Activated B cell treated with CpG ODN at 0.5 μM for 24 hours (primary cell): ENCODE data around the gene RTN3. TPM values are rescaled to one million over a fixed set of nuclear protein-coding genes. Genes with fewer than 3 reads are reported as not detected.

Experiments used
- ATAC-seq: fragments of 200-7000 bp; cut with Tn5 transposase; one replicate; pipeline ENCODE4 v1.10.0; 2021; ENCODE audit warnings: low read depth, mild to moderate bottlenecking, moderate library complexity
- CTCF ChIA-PET: fragments of 350-600 bp; sonication (Branson Sonifier 250); formaldehyde crosslinking; loops from one replicate; lab custom pipeline; 2021; ENCODE audit warnings: antibody characterized with exemption; lab: Charles Lee
- POLR2A ChIA-PET: fragments of 350-600 bp; sonication (Branson Sonifier 250); formaldehyde crosslinking; loops from one replicate; lab custom pipeline; 2021; ENCODE audit warnings: antibody characterized with exemption; lab: Charles Lee
- DNase-seq: peaks from one replicate; pipeline ENCODE4 v3.0.0; 2022
- H3K27ac Mint-ChIP-seq: one replicate; pipeline ENCODE4 v1.8.0; 2020; ENCODE audit warnings: mixed read lengths
- H3K27me3 Mint-ChIP-seq: one replicate; pipeline ENCODE4 v1.8.0; 2021; ENCODE audit warnings: mixed read lengths
- H3K36me3 Mint-ChIP-seq: one replicate; pipeline ENCODE4 v1.8.0; 2021; ENCODE audit warnings: low read depth, mixed read lengths
- H3K4me1 Mint-ChIP-seq: one replicate; pipeline ENCODE4 v1.8.0; 2021; ENCODE audit warnings: mixed read lengths
- H3K4me3 Mint-ChIP-seq: one replicate; pipeline ENCODE4 v1.8.0; 2020; ENCODE audit warnings: mild to moderate bottlenecking, mixed read lengths
- H3K9me3 Mint-ChIP-seq: one replicate; pipeline ENCODE4 v1.8.0; 2020; ENCODE audit warnings: mixed read lengths
- CTCF ChIP-seq: fragments of 200-600 bp; IDR thresholded peaks from one replicate; pipeline ENCODE4 v1.8.0; 2022; ENCODE audit warnings: antibody characterized with exemption, mild to moderate bottlenecking
- intact Hi-C: fragments of 100-400 bp; cut with micrococcal nuclease; formaldehyde crosslinking; loops from one replicate; pipeline ENCODE4 v1.15.1; 2024
- total RNA-seq: library from RNA; stranded (reverse); gene quantifications from 2 replicates; pipeline ENCODE4 v1.2.3, GENCODE V29; 2022

Gene RTN3
- total RNA-seq, 1 donor from 2014 or later: 18.5 TPM

- intact Hi-C loops: no loop called here
- ChIA-PET CTCF (no interaction called here), POLR2A (no interaction called here)
- H3K27ac Mint-ChIP-seq: no peak overlapping the region
- H3K9me3 Mint-ChIP-seq: no peaks in the 10 kb centered on the region
- H3K36me3 Mint-ChIP-seq: no peaks in the 10 kb centered on the region
- H3K4me3 Mint-ChIP-seq: no peak overlapping the region
- no peak for ATAC-seq
- no peak for DNase-seq
- H3K27me3 Mint-ChIP-seq: peaks cover 8% of the 10 kb centered on the region
- no peaks in the 10 kb centered on the region for H3K4me1 Mint-ChIP-seq
- no peak for TF ChIP-seq CTCF
Observed at GRCh38 chr11:63775191-63775590, 93.9 kb downstream of the RTN3 start.

GRCh38 chr11:63779039-63779438, 97.7 kb downstream of the RTN3 start:
- CTCF ChIA-PET: interaction anchor here (1.0 to 2.2 kb wide), 2 partner anchors 11 to 167 kb away, joined by 3 to 6 read pairs; no protein-coding TSS in a partner anchor
- no peak overlapping the region for H3K27ac Mint-ChIP-seq
- H3K27me3 Mint-ChIP-seq: peaks cover 6% of the 10 kb centered on the region
- no peaks in the 10 kb centered on the region for H3K4me1 Mint-ChIP-seq
- DNase-seq (no peak), ATAC-seq (no peak)
- POLR2A ChIA-PET: no interaction called here
- H3K9me3 Mint-ChIP-seq: no peaks in the 10 kb centered on the region
- no peak for TF ChIP-seq CTCF
- no peak overlapping the region for H3K4me3 Mint-ChIP-seq
- no peaks in the 10 kb centered on the region for H3K36me3 Mint-ChIP-seq
- intact Hi-C loops: no loop called here

GRCh38 chr11:63782749-63783148, 101.4 kb downstream of the RTN3 start:
- H3K27me3 Mint-ChIP-seq: peaks cover 6% of the 10 kb centered on the region
- TF ChIP-seq CTCF: no peak
- H3K36me3 Mint-ChIP-seq: no peaks in the 10 kb centered on the region
- H3K9me3 Mint-ChIP-seq: no peaks in the 10 kb centered on the region
- ATAC-seq (no peak), DNase-seq (no peak)
- intact Hi-C loops: no loop called here
- POLR2A ChIA-PET: no interaction called here
- no peaks in the 10 kb centered on the region for H3K4me1 Mint-ChIP-seq
- no peak overlapping the region for H3K4me3 Mint-ChIP-seq
- no peak overlapping the region for H3K27ac Mint-ChIP-seq
- CTCF ChIA-PET: interaction anchor here (0.6 kb wide), 1 partner anchor 1865 kb away, joined by 4 read pairs; no protein-coding TSS in a partner anchor

GRCh38 chr11:63783925-63784592, 102.8 kb downstream of the RTN3 start:
- Mint-ChIP-seq H3K4me3 (no peak overlapping the region), H3K27me3 (peaks cover 6% of the 10 kb centered on the region), H3K4me1 (no peaks in the 10 kb centered on the region), H3K36me3 (no peaks in the 10 kb centered on the region), H3K9me3 (no peaks in the 10 kb centered on the region), H3K27ac (no peak overlapping the region)
- intact Hi-C loops: no loop called here
- no peak for DNase-seq
- POLR2A ChIA-PET: no interaction called here
- TF ChIP-seq CTCF: no peak
- ATAC-seq: no peak
- CTCF ChIA-PET: no interaction called here

GRCh38 chr11:63785823-63786222, 104.5 kb downstream of the RTN3 start:
- intact Hi-C loops: no loop called here
- Mint-ChIP-seq H3K9me3 (no peaks in the 10 kb centered on the region), H3K36me3 (no peaks in the 10 kb centered on the region), H3K27ac (no peak overlapping the region), H3K27me3 (no peaks in the 10 kb centered on the region), H3K4me1 (peaks cover 2% of the 10 kb centered on the region), H3K4me3 (no peak overlapping the region)
- ChIA-PET POLR2A (no interaction called here), CTCF (no interaction called here)
- no peak for TF ChIP-seq CTCF
- DNase-seq: no peak
- no peak for ATAC-seq
